ENCODE results near the gene GRIA1.

The GRIA1 gene

GRCh38 chr5:153640293-153640692 is 149.8 kb downstream of the GRIA1 start:
- TF ChIP-seq, protein P1, sequence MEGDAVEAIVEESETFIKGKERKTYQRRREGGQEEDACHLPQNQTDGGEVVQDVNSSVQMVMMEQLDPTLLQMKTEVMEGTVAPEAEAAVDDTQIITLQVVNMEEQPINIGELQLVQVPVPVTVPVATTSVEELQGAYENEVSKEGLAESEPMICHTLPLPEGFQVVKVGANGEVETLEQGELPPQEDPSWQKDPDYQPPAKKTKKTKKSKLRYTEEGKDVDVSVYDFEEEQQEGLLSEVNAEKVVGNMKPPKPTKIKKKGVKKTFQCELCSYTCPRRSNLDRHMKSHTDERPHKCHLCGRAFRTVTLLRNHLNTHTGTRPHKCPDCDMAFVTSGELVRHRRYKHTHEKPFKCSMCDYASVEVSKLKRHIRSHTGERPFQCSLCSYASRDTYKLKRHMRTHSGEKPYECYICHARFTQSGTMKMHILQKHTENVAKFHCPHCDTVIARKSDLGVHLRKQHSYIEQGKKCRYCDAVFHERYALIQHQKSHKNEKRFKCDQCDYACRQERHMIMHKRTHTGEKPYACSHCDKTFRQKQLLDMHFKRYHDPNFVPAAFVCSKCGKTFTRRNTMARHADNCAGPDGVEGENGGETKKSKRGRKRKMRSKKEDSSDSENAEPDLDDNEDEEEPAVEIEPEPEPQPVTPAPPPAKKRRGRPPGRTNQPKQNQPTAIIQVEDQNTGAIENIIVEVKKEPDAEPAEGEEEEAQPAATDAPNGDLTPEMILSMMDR (IDR thresholded peaks at IDR 0.05; ENCODE audit: extremely low read depth, insufficient read depth, missing control alignments), result no peak
- DNase-seq (ENCODE audit: low spot score), result no peak
- in situ Hi-C loops (cut with MboI; ENCODE audit: low pct_unique_long_range_greater_than_20kb, low sequenced_read_pairs, unreplicated experiment), result no loop called here

GRCh38 chr5:153641183-153641688 is 150.8 kb downstream of the GRIA1 start:
- in situ Hi-C loops (cut with MboI; ENCODE audit: low pct_unique_long_range_greater_than_20kb, low sequenced_read_pairs, unreplicated experiment), result no loop called here
- TF ChIP-seq, protein P1 (IDR thresholded peaks at IDR 0.05; ENCODE audit: extremely low read depth, insufficient read depth, missing control alignments), result no peak
- DNase-seq (ENCODE audit: low spot score), result no peak

GRCh38 chr5:153654504-153655200 is 164.2 kb downstream of the GRIA1 start:
- TF ChIP-seq, protein P1 (IDR thresholded peaks at IDR 0.05; ENCODE audit: extremely low read depth, insufficient read depth, missing control alignments), result no peak
- in situ Hi-C loops (cut with MboI; ENCODE audit: low pct_unique_long_range_greater_than_20kb, low sequenced_read_pairs, unreplicated experiment), result no loop called here
- DNase-seq (ENCODE audit: low spot score), result no peak

GRCh38 chr5:153655201-153655510 is 164.7 kb downstream of the GRIA1 start:
- DNase-seq (ENCODE audit: low spot score), result no peak
- in situ Hi-C loops (cut with MboI; ENCODE audit: low pct_unique_long_range_greater_than_20kb, low sequenced_read_pairs, unreplicated experiment), result no loop called here
- TF ChIP-seq, protein P1 (IDR thresholded peaks at IDR 0.05; ENCODE audit: extremely low read depth, insufficient read depth, missing control alignments), result no peak

- no peak for DNase-seq (ENCODE audit: low spot score)
- in situ Hi-C loops (cut with MboI; ENCODE audit: low pct_unique_long_range_greater_than_20kb, low sequenced_read_pairs, unreplicated experiment), result no loop called here
- TF ChIP-seq, protein P1 (IDR thresholded peaks at IDR 0.05; ENCODE audit: extremely low read depth, insufficient read depth, missing control alignments), result no peak
These were observed 167.7 kb downstream of the GRIA1 start for GRCh38 chr5:153658149-153658548.

DNA sequence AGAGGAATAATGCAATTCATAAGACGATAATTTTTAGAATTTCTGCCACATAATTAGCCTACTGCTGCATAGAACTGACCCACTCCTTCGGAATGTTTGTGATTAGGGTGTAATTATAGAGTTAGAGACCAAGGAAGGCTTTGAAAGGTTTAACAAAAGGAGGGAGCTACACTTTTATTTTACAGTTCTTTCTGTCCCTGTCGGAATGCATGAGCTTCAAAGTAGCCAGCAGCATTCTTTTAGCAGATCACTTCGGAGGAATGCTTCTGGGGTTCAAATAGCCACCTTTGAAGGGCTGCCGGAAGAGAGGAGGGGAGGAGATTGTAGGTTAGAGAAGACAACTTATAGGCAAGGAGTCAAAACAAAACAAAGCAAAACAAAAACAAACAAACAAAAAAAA is 168.1 kb downstream of the GRIA1 start:
- in situ Hi-C loops (cut with MboI; ENCODE audit: low pct_unique_long_range_greater_than_20kb, low sequenced_read_pairs, unreplicated experiment), result no loop called here
- DNase-seq (ENCODE audit: low spot score), result no peak
- TF ChIP-seq, protein P1 (IDR thresholded peaks at IDR 0.05; ENCODE audit: extremely low read depth, insufficient read depth, missing control alignments), result no peak
